OCI-LY7 (cell line): Measurements from ENCODE around the gene MAP7D2. TPM values are rescaled to one million over a fixed set of nuclear protein-coding genes. Genes with fewer than 3 reads are reported as not detected.

Source experiments
- BruUV-seq: library from RNA; stranded (reverse); fragments of 400-500 nt; replicated peaks from 2 replicates; lab custom pipeline; 2021; lab: Mats Ljungman, UMichigan
- CTCF ChIA-PET: fragments of 300-600 bp; sonication (Branson Sonifier 250); formaldehyde crosslinking; loops from one replicate; lab custom pipeline; 2022; ENCODE audit warnings: antibody characterized with exemption; ENCODE audit not compliant: unreplicated experiment; lab: Charles Lee
- POLR2A ChIA-PET: fragments of 300-600 bp; sonication (Branson Sonifier 250); formaldehyde crosslinking; loops from one replicate; lab custom pipeline; 2022; ENCODE audit warnings: antibody characterized with exemption; lab: Charles Lee
- DNase-seq: peaks from one replicate; pipeline ENCODE4 v3.0.0-alpha.2; 2015; ENCODE audit warnings: low spot score
- H2AFZ ChIP-seq: fragments of 200-600 bp; sonication (generic), shearing (Covaris generic); 2 replicates; pipeline ENCODE4 v1.6.1; 2014; ENCODE audit warnings: mild to moderate bottlenecking, antibody characterized with exemption, low read length, moderate library complexity
- H3K27ac ChIP-seq: fragments of 200-600 bp; sonication (generic); 2 replicates; pipeline ENCODE4 v1.5.1; 2014; ENCODE audit warnings: mixed run types, low read depth, mild to moderate bottlenecking, moderate library complexity, low read length, inconsistent platforms; ENCODE audit not compliant: poor library complexity, severe bottlenecking
- H3K36me3 ChIP-seq: fragments of 200-600 bp; sonication (generic); 2 replicates; pipeline ENCODE4 v1.6.1; 2014; ENCODE audit warnings: mild to moderate bottlenecking, antibody characterized with exemption, low read length, moderate library complexity, mixed read lengths; ENCODE audit not compliant: insufficient read depth
- H3K4me1 ChIP-seq: fragments of 200-600 bp; sonication (generic); 2 replicates; pipeline ENCODE4 v1.5.1; 2014; ENCODE audit warnings: mild to moderate bottlenecking, low read length; ENCODE audit not compliant: insufficient read depth, poor library complexity, severe bottlenecking
- H3K4me2 ChIP-seq: fragments of 200-600 bp; sonication (generic); 2 replicates; pipeline ENCODE4 v1.6.1; 2014; ENCODE audit warnings: mild to moderate bottlenecking, low read length
- H3K4me3 ChIP-seq: fragments of 200-600 bp; sonication (generic); 2 replicates; pipeline ENCODE4 v1.5.1; 2014; ENCODE audit warnings: mild to moderate bottlenecking, low read depth, low read length; ENCODE audit not compliant: poor library complexity, severe bottlenecking
- H3K79me2 ChIP-seq: fragments of 200-600 bp; sonication (generic); 2 replicates; pipeline ENCODE4 v1.6.1; 2016; ENCODE audit warnings: low read depth, mild to moderate bottlenecking, low read length, moderate library complexity, mixed read lengths; ENCODE audit not compliant: insufficient read depth
- H3K9me2 ChIP-seq: fragments of 200-600 bp; sonication (generic); 2 replicates; pipeline ENCODE4 v1.6.1; 2016; ENCODE audit warnings: mild to moderate bottlenecking, low read length, mixed read lengths; ENCODE audit not compliant: insufficient read depth
- H3K9me3 ChIP-seq: fragments of 200-600 bp; sonication (generic); 2 replicates; pipeline ENCODE4 v1.6.1; 2014; ENCODE audit warnings: mild to moderate bottlenecking, mixed run types, low read length, mixed read lengths
- H4K20me1 ChIP-seq: fragments of 200-600 bp; sonication (generic); 2 replicates; pipeline ENCODE4 v1.6.1; 2014; ENCODE audit warnings: mild to moderate bottlenecking, antibody characterized with exemption, low read length, moderate library complexity, mixed read lengths; ENCODE audit not compliant: insufficient read depth
- CTCF ChIP-seq: fragments of 200-600 bp; sonication (generic); conservative IDR thresholded peaks from 2 replicates; pipeline ENCODE4 v1.5.1; 2014; ENCODE audit warnings: mild to moderate bottlenecking, antibody characterized with exemption, low read length, moderate library complexity, mixed read lengths
- EZH2phosphoT487 ChIP-seq: fragments of 200-600 bp; sonication (generic); IDR thresholded peaks from 2 replicates; pipeline ENCODE4 v1.6.1; 2018; ENCODE audit warnings: low read depth, borderline replicate concordance, mild to moderate bottlenecking, mixed run types, antibody characterized with exemption, low read length, moderate library complexity, mixed read lengths
- intact Hi-C: fragments of 100-400 bp; cut with micrococcal nuclease; formaldehyde crosslinking; loops from one replicate; pipeline ENCODE4 v1.10.0; 2022; ENCODE audit not compliant: unreplicated experiment
- total RNA-seq, 2 experiments: library from RNA; depleted of rRNA in 1 of 2; stranded (reverse); fragments of >200 nt in 1 of 2; shearing (Covaris generic) in 1 of 2; gene quantifications; 2 replicates each; pipeline ENCODE4 v1.2.3, GENCODE V29; 2014 to 2022

The MAP7D2 gene
- total RNA-seq, 2 experiments from 2014 or later: 0.13 TPM; not detected in 1

- no peak overlapping the region for H3K27ac ChIP-seq
- POLR2A ChIA-PET: interaction anchor here (0.8 to 1.1 kb wide), 3 partner anchors 10 to 263 kb away, joined by 3 to 4 read pairs (median 3); no protein-coding TSS in a partner anchor
Measured at GRCh38 chrX:19987856-19988255, 128.9 kb downstream of the MAP7D2 start.

GRCh38 chrX:19986531-19986930 is 130.2 kb downstream of the MAP7D2 start:
- TF ChIP-seq CTCF: no peak
- TF ChIP-seq EZH2phosphoT487: no peak
- POLR2A ChIA-PET: interaction anchor here (0.6 to 0.7 kb wide), 4 partner anchors 29 to 1943 kb away, joined by 4 to 6 read pairs (median 5); no protein-coding TSS in a partner anchor
- peaks cover 6% of the 10 kb centered on the region; the same call in 1 of the 2 replicates for H3K79me2 ChIP-seq
- no peaks in the 10 kb centered on the region for H3K36me3 ChIP-seq
- BruUV-seq: no TSS peak
- no peaks in the 10 kb centered on the region for H3K9me3 ChIP-seq
- H3K27ac ChIP-seq: no peak overlapping the region
- CTCF ChIA-PET: no interaction called here
- no peak overlapping the region for H3K4me3 ChIP-seq
- H2AFZ ChIP-seq: no peak overlapping the region
- no peak overlapping the region for H3K4me2 ChIP-seq
- no peaks in the 10 kb centered on the region for H4K20me1 ChIP-seq
- no peak for DNase-seq
- H3K9me2 ChIP-seq: no peaks in the 10 kb centered on the region
- peaks cover 9% of the 10 kb centered on the region for H3K4me1 ChIP-seq
- intact Hi-C loops: no loop called here

More at GRCh38 chrX:19987856-19988255, 128.9 kb downstream of the MAP7D2 start:
- CTCF ChIA-PET: no interaction called here
- Histone ChIP-seq H3K4me1 (peaks cover 13% of the 10 kb centered on the region), H3K4me2 (no peak overlapping the region), H3K9me3 (no peaks in the 10 kb centered on the region), H2AFZ (no peak overlapping the region), H3K9me2 (no peaks in the 10 kb centered on the region), H3K79me2 (peaks cover 6% of the 10 kb centered on the region; the same call in 1 of the 2 replicates), H4K20me1 (no peaks in the 10 kb centered on the region), H3K4me3 (no peak overlapping the region), H3K36me3 (no peaks in the 10 kb centered on the region)
- no peak for TF ChIP-seq EZH2phosphoT487
- TF ChIP-seq CTCF: 0 out of 2 replicates have a peak, but pooled peaks have one; percentile 24
- intact Hi-C loops: no loop called here
- BruUV-seq: no TSS peak
- DNase-seq: no peak

- no peaks in the 10 kb centered on the region for H3K9me2 ChIP-seq
- TF ChIP-seq EZH2phosphoT487 (no peak), CTCF (no peak)
- H3K79me2 ChIP-seq: no peaks in the 10 kb centered on the region
- POLR2A ChIA-PET: no interaction called here
- CTCF ChIA-PET: no interaction called here
- intact Hi-C loops: no loop called here
- no peak for DNase-seq
- no peaks in the 10 kb centered on the region for H3K4me1 ChIP-seq
- no peaks in the 10 kb centered on the region; the same call in 1 of the 2 replicates for H3K36me3 ChIP-seq
- no peak overlapping the region for H3K4me2 ChIP-seq
- no peaks in the 10 kb centered on the region for H4K20me1 ChIP-seq
- no peaks in the 10 kb centered on the region for H3K9me3 ChIP-seq
- no peak overlapping the region for H2AFZ ChIP-seq
- H3K4me3 ChIP-seq: no peak overlapping the region
- no TSS peak for BruUV-seq
- no peak overlapping the region for H3K27ac ChIP-seq
Measured at GRCh38 chrX:19981947-19982346, 134.8 kb downstream of the MAP7D2 start.
